HG03039 (cell line): ENCODE measurements around the gene RSPH10B2.
"Not testable (repeated sequence)": the region's sequence is repeated elsewhere in the genome, so short reads cannot be mapped to it uniquely, and the experiment has no call there.

Experiments
- ATAC-seq: cut with Tn5 transposase; IDR thresholded peaks from one replicate; pipeline ENCODE4 v1.9.1; 2021; ENCODE audit warnings: mild to moderate bottlenecking, moderate library complexity; ENCODE audit not compliant: unreplicated experiment

Gene RSPH10B2

GRCh38 chr7:6781581-6781980 lies 27.7 kb downstream of the RSPH10B2 start:
- not testable (repeated sequence) for ATAC-seq

- ATAC-seq = not testable (repeated sequence)
Observed at GRCh38 chr7:6789353-6789752, 35.5 kb downstream of the RSPH10B2 start.

GRCh38 chr7:6792113-6792872 lies 38.4 kb downstream of the RSPH10B2 start:
- not testable (repeated sequence) for ATAC-seq

- ATAC-seq = not testable (repeated sequence)
Observed at GRCh38 chr7:6794276-6794675, 40.4 kb downstream of the RSPH10B2 start.

- not testable (repeated sequence) for ATAC-seq
Observed at GRCh38 chr7:6797218-6797617, 43.3 kb downstream of the RSPH10B2 start.

GRCh38 chr7:6798047-6798446 lies 44.1 kb downstream of the RSPH10B2 start:
- not testable (repeated sequence) for ATAC-seq

GRCh38 chr7:6799887-6800286 lies 46.0 kb downstream of the RSPH10B2 start:
- not testable (repeated sequence) for ATAC-seq

GRCh38 chr7:6800331-6800730 lies 46.4 kb downstream of the RSPH10B2 start:
- not testable (repeated sequence) for ATAC-seq

- ATAC-seq = not testable (repeated sequence)
Observed at GRCh38 chr7:6807393-6807918, 53.6 kb downstream of the RSPH10B2 start.

- not testable (repeated sequence) for ATAC-seq
Observed at GRCh38 chr7:6807959-6808358, 54.1 kb downstream of the RSPH10B2 start.

- ATAC-seq = not testable (repeated sequence)
Observed at GRCh38 chr7:6813011-6813410, 59.1 kb downstream of the RSPH10B2 start.

GRCh38 chr7:6815470-6815869 lies 61.6 kb downstream of the RSPH10B2 start:
- not testable (repeated sequence) for ATAC-seq

GRCh38 chr7:6821622-6822021 lies 67.7 kb downstream of the RSPH10B2 start:
- ATAC-seq = not testable (repeated sequence)

GRCh38 chr7:6825236-6826125 lies 71.6 kb downstream of the RSPH10B2 start:
- peak; percentile 37 for ATAC-seq

GRCh38 chr7:6826151-6826550 lies 72.2 kb downstream of the RSPH10B2 start, which contains the start of gene CCZ1B:
Gene CCZ1B, minus strand, starts transcription at chr7:6826275. Its CDS starts 78 bp downstream, at chr7:6826197.
- peak; percentile 95 for ATAC-seq

- not testable (repeated sequence) for ATAC-seq
Observed at GRCh38 chr7:6827180-6827579, 73.3 kb downstream of the RSPH10B2 start.

- not testable (repeated sequence) for ATAC-seq
Observed at GRCh38 chr7:6829616-6830015, 75.7 kb downstream of the RSPH10B2 start.

- not testable (repeated sequence) for ATAC-seq
Observed at GRCh38 chr7:6830026-6830425, 76.1 kb downstream of the RSPH10B2 start.

- ATAC-seq = no peak
Observed at GRCh38 chr7:6831018-6831725, 77.3 kb downstream of the RSPH10B2 start.

GRCh38 chr7:6833636-6834035 lies 79.7 kb downstream of the RSPH10B2 start:
- no peak for ATAC-seq

- ATAC-seq = not testable (repeated sequence)
Observed at GRCh38 chr7:6835521-6835920, 81.6 kb downstream of the RSPH10B2 start.
